SK-N-SH (cell line): ENCODE data around the gene CHID1. TPM values are rescaled to one million over a fixed set of nuclear protein-coding genes. Genes with fewer than 3 reads are reported as not detected.

ENCODE experiments used
- CTCF ChIA-PET: fragments of 300-600, 350-600 bp; formaldehyde crosslinking; extraction: SDS; loops from one replicate; lab custom pipeline; 2021; lab: Yijun Ruan, JAX
- POLR2A ChIA-PET: fragments of 350-600 bp; sonication (Branson Sonifier 250); formaldehyde crosslinking; extraction: SDS; loops from one replicate; lab custom pipeline; 2020; ENCODE audit warnings: antibody characterized with exemption, inconsistent platforms; lab: Yijun Ruan, JAX
- DNase-seq: peaks from one replicate; pipeline ENCODE4 v3.0.0; 2012
- H2AFZ ChIP-seq: fragments of 200-600 bp; sonication (generic); 2 replicates; pipeline ENCODE4 v1.8.1; 2016; ENCODE audit warnings: antibody characterized with exemption, mild to moderate bottlenecking, low read depth
- H3F3A ChIP-seq: fragments of 200-600 bp; sonication (generic); replicated peaks from 2 replicates; pipeline ENCODE3; 2016; ENCODE audit warnings: antibody characterized with exemption, mild to moderate bottlenecking; ENCODE audit not compliant: insufficient read depth
- H3K27ac ChIP-seq, 2 experiments: fragments of 200-500 bp in 1 of 2; fragments of 200-600 bp in 1 of 2; sonication (Bioruptor generic) in 1 of 2; sonication (generic), shearing (Covaris generic) in 1 of 2; 2 replicates each; pipeline versions ENCODE4 v1.5.1 to v1.6.1; 2014 to 2016; ENCODE audit warnings: low read depth in 2 of 2, inconsistent platforms in 1 of 2, low read length in 1 of 2, mild to moderate bottlenecking in 1 of 2, mixed read lengths in 1 of 2
- H3K27me3 ChIP-seq: fragments of 200-600 bp; sonication (generic), shearing (Covaris generic); 2 replicates; pipeline ENCODE4 v1.6.1; 2016; ENCODE audit warnings: mixed run types; ENCODE audit not compliant: insufficient read depth
- H3K36me3 ChIP-seq, 2 experiments: fragments of 200-500 bp in 1 of 2; fragments of 200-600 bp in 1 of 2; sonication (Bioruptor generic) in 1 of 2; sonication (generic) in 1 of 2; replicated peaks in 1 of 2; 2 replicates each; pipeline versions ENCODE3 to v1.5.1; 2014 to 2016; ENCODE audit warnings: low read length in 1 of 2, mild to moderate bottlenecking in 1 of 2; ENCODE audit not compliant: insufficient read depth in 2 of 2, control insufficient read depth in 1 of 2
- H3K4me1 ChIP-seq, 2 experiments: fragments of 200-500 bp in 1 of 2; fragments of 200-600 bp in 1 of 2; sonication (Bioruptor generic) in 1 of 2; sonication (generic), shearing (Covaris generic) in 1 of 2; 2 replicates each; pipeline versions ENCODE4 v1.5.1 to v1.6.1; 2014 to 2016; ENCODE audit warnings: low read depth in 1 of 2, low read length in 1 of 2, mixed run types in 1 of 2; ENCODE audit not compliant: insufficient read depth in 2 of 2, control insufficient read depth in 1 of 2
- H3K4me2 ChIP-seq: fragments of 200-600 bp; sonication (generic), shearing (Covaris generic); 2 replicates; pipeline ENCODE4 v1.6.1; 2017; ENCODE audit warnings: mixed run types
- H3K4me3 ChIP-seq, 2 experiments: fragments of 200-500 bp in 1 of 2; fragments of 200-600 bp in 1 of 2; sonication (Bioruptor generic) in 1 of 2; sonication (generic), shearing (Covaris generic) in 1 of 2; 2 replicates each; pipeline versions ENCODE4 v1.5.1 to v1.8.1; 2014 to 2016; ENCODE audit warnings: low read depth in 2 of 2, inconsistent platforms in 1 of 2, low read length in 1 of 2, mild to moderate bottlenecking in 1 of 2, mixed read lengths in 1 of 2, moderate library complexity in 1 of 2
- H3K79me2 ChIP-seq: fragments of 200-600 bp; sonication (generic); 2 replicates; pipeline ENCODE4 v1.8.1; 2017; ENCODE audit warnings: mild to moderate bottlenecking; ENCODE audit not compliant: insufficient read depth
- H3K9ac ChIP-seq: fragments of 200-600 bp; sonication (generic); 2 replicates; pipeline ENCODE4 v1.6.1; 2017; ENCODE audit warnings: mixed run types
- H3K9me2 ChIP-seq: fragments of 200-600 bp; sonication (generic); 2 replicates; pipeline ENCODE4 v1.6.1; 2017; ENCODE audit warnings: mixed run types
- H3K9me3 ChIP-seq: fragments of 200-600 bp; sonication (generic); 2 replicates; pipeline ENCODE4 v1.6.1; 2017; ENCODE audit warnings: mixed run types, mild to moderate bottlenecking, moderate library complexity
- H4K20me1 ChIP-seq: fragments of 200-600 bp; sonication (generic); 2 replicates; pipeline ENCODE4 v1.6.1; 2017; ENCODE audit warnings: mild to moderate bottlenecking, mixed run types; ENCODE audit not compliant: insufficient read depth
- ELF1 ChIP-seq: IDR thresholded peaks from 2 replicates; pipeline ENCODE4 v1.4.0; 2012
- EP300 ChIP-seq, 2 experiments: IDR thresholded peaks; 2 replicates each; pipeline versions ENCODE4 v1.4.0 to v1.6.1; 2012; ENCODE audit warnings: borderline replicate concordance in 1 of 2, low read depth in 1 of 2, low read length in 1 of 2
- EZH2phosphoT487 ChIP-seq: fragments of 200-600 bp; sonication (generic); IDR thresholded peaks from 2 replicates; pipeline ENCODE4 v1.6.1; 2017; ENCODE audit warnings: low read depth, mixed run types, mild to moderate bottlenecking, antibody characterized with exemption, moderate library complexity, borderline replicate concordance
- FOXJ3 ChIP-seq: sonication (generic); formaldehyde crosslinking; IDR thresholded peaks from 2 replicates; pipeline ENCODE4 v1.5.1; 2020; ENCODE audit warnings: mild to moderate bottlenecking, missing genetic modification reagents
- GABPA ChIP-seq: IDR thresholded peaks from 2 replicates; pipeline ENCODE4 v1.4.0; 2012; ENCODE audit warnings: low read depth, mild to moderate bottlenecking
- GATA2 ChIP-seq: sonication (generic); formaldehyde crosslinking; IDR thresholded peaks from 2 replicates; pipeline ENCODE4 v1.5.0; 2020; ENCODE audit warnings: mild to moderate bottlenecking, missing genetic modification reagents
- IRF3 ChIP-seq: fragments of 150-350 bp; IDR thresholded peaks from 2 replicates; pipeline ENCODE4 v1.6.1; 2016; ENCODE audit warnings: mild to moderate bottlenecking, low read depth, low read length
- MAX ChIP-seq: IDR thresholded peaks from 2 replicates; pipeline ENCODE4 v1.4.0; 2012; ENCODE audit warnings: low read depth
- PBX3 ChIP-seq: IDR thresholded peaks from 2 replicates; pipeline ENCODE4; 2012
- RCOR1 ChIP-seq: fragments of 150-350 bp; IDR thresholded peaks from 2 replicates; pipeline ENCODE4 v1.6.1; 2017; ENCODE audit warnings: antibody characterized with exemption, low read length
- REST ChIP-seq: IDR thresholded peaks from 2 replicates; pipeline ENCODE4 v1.6.1; 2012; ENCODE audit warnings: mild to moderate bottlenecking, low read depth, low read length, moderate library complexity
- TAF1 ChIP-seq: IDR thresholded peaks from 2 replicates; pipeline ENCODE4 v1.6.1; 2012; ENCODE audit warnings: low read depth, mild to moderate bottlenecking, low read length, moderate library complexity, borderline replicate concordance
- TCF12 ChIP-seq: IDR thresholded peaks from 2 replicates; pipeline ENCODE4 v1.4.0; 2012
- ZBTB33 ChIP-seq: IDR thresholded peaks from 2 replicates; pipeline ENCODE4 v1.4.0; 2012; ENCODE audit warnings: low read depth, borderline replicate concordance
- WGBS: methylation state at CpG from one replicate; pipeline ENCODE4 v1.1.6; 2017; ENCODE audit warnings: low lambda C conversion rate; 5-methylcytosine and 5-hydroxymethylcytosine counted together
- polyA plus RNA-seq, 3 experiments: library from polyadenylated mRNA; depleted of rRNA; stranded (reverse); fragments of >200 nt; gene quantifications; 2 replicates each; pipeline ENCODE4 v1.2.3, GENCODE V29; 2012

CHID1 gene
- polyA plus RNA-seq, 1 of the 3 experiments (the other 2 are of a cell fraction), result 231 TPM

- no peak overlapping the region for H3K4me3 ChIP-seq
- no peaks in the 10 kb centered on the region for H3K27me3 ChIP-seq
- H3F3A ChIP-seq, result no peaks in the 10 kb centered on the region
- no peak overlapping the region for H3K4me2 ChIP-seq
- no peak for DNase-seq
- H3K4me1 ChIP-seq, result peaks cover 4 to 68% of the 10 kb centered on the region in 2 experiments; a peak in 2 of 4 replicates
- H3K36me3 ChIP-seq, result no peaks in the 10 kb centered on the region
- H4K20me1 ChIP-seq, result peaks cover 84% of the 10 kb centered on the region
- CTCF ChIA-PET, result interaction anchor here (0.7 to 1.6 kb wide), 6 partner anchors 10 to 200 kb away, joined by 3 to 4 read pairs (median 3); partner anchors contain the start of gene PNPLA2
- 97% methylated on average over 15 of the region's 20 CpGs for WGBS
- H3K9me2 ChIP-seq, result no peaks in the 10 kb centered on the region
- H3K9me3 ChIP-seq, result no peaks in the 10 kb centered on the region
- POLR2A ChIA-PET, result interaction anchor here (2.7 kb wide), 1 partner anchor 13 kb away, joined by 13 read pairs; the partner anchor contains the start of genes POLR2L and TSPAN4
- H2AFZ ChIP-seq, result no peak overlapping the region
- TF ChIP-seq PBX3 (no peak), REST (no peak), EP300 (IDR thresholded peaks at IDR 0.05; ENCODE audit: borderline replicate concordance in 1 of 2, low read depth in 1 of 2, low read length in 1 of 2) (no peak), IRF3 (no peak), ZBTB33 (no peak), TAF1 (no peak), EZH2phosphoT487 (no peak), GABPA (no peak), MAX (no peak), FOXJ3 (no peak), RCOR1 (no peak), TCF12 (no peak), GATA2 (CRISPR knock-in tag) (no peak), ELF1 (no peak)
- H3K27ac ChIP-seq, result peak overlapping the region in 1 of 2 experiments; percentile 89; a peak in 2 of 4 replicates
- H3K9ac ChIP-seq, result no peak overlapping the region
- peaks cover 16% of the 10 kb centered on the region; the same call in 1 of the 2 replicates for H3K79me2 ChIP-seq
Observed at GRCh38 chr11:854601-855329, 55.8 kb downstream of the CHID1 start.
